PC-3 (cell line): ENCODE data around the gene SLC9A9. TPM values are rescaled to one million over a fixed set of nuclear protein-coding genes. Genes with fewer than 3 reads are reported as not detected.

Experiments used
- ATAC-seq: fragments of 200-7000 bp; cut with Tn5 transposase; 2 replicates; pipeline ENCODE4 v1.9.1; 2020; ENCODE audit warnings: mild to moderate bottlenecking, moderate library complexity
- Bru-seq: library from RNA; stranded (reverse); fragments of 400-500 nt; gene quantifications from one replicate; lab custom pipeline; 2021; lab: Mats Ljungman, UMichigan
- BruChase-seq, 2 experiments: library from RNA; stranded (reverse); fragments of 400-500 nt; gene quantifications; one replicate each; lab custom pipeline; 2021; lab: Mats Ljungman, UMichigan
- BruUV-seq: library from RNA; stranded (reverse); fragments of 400-500 nt; replicated peaks from 2 replicates; lab custom pipeline; 2021; lab: Mats Ljungman, UMichigan
- CTCF ChIA-PET: fragments of 300-600 bp; sonication (Branson Sonifier 250); formaldehyde crosslinking; loops from one replicate; lab custom pipeline; 2022; ENCODE audit warnings: antibody characterized with exemption; lab: Charles Lee
- POLR2A ChIA-PET: fragments of 300-600 bp; sonication (Branson Sonifier 250); formaldehyde crosslinking; loops from one replicate; lab custom pipeline; 2022; ENCODE audit warnings: antibody characterized with exemption; ENCODE audit not compliant: unreplicated experiment; lab: Charles Lee
- DNase-seq: peaks from one replicate; pipeline ENCODE4 v3.0.0-alpha.2; 2015
- H2AFZ ChIP-seq: fragments of 300-600 bp; sonication (generic); 2 replicates; pipeline ENCODE4 v1.6.0; 2016; ENCODE audit warnings: antibody characterized with exemption, low read length
- H3F3A ChIP-seq: fragments of 300-600 bp; sonication (generic); one replicate; pipeline ENCODE4 v1.6.0; 2017; ENCODE audit warnings: antibody characterized with exemption, low read length, control low read depth, mild to moderate bottlenecking; ENCODE audit not compliant: unreplicated experiment
- H3K27ac ChIP-seq: fragments of 300-600 bp; sonication (generic); 2 replicates; pipeline ENCODE4 v1.5.1; 2016; ENCODE audit warnings: mild to moderate bottlenecking, low read length
- H3K27me3 ChIP-seq: fragments of 300-600 bp; sonication (generic); 2 replicates; pipeline ENCODE4 v1.6.1; 2016; ENCODE audit warnings: low read length, mixed read lengths
- H3K36me3 ChIP-seq: fragments of 300-600 bp; sonication (generic); 2 replicates; pipeline ENCODE4 v1.6.1; 2016; ENCODE audit warnings: low read depth, mixed run types, low read length, mixed read lengths
- H3K4me1 ChIP-seq: fragments of 300-600 bp; sonication (generic); 2 replicates; pipeline ENCODE4 v1.5.1; 2016; ENCODE audit warnings: low read length; ENCODE audit not compliant: insufficient read depth
- H3K4me2 ChIP-seq: fragments of 300-600 bp; sonication (generic); 2 replicates; pipeline ENCODE4 v1.6.0; 2016; ENCODE audit warnings: low read length
- H3K4me3 ChIP-seq: fragments of 300-600 bp; sonication (generic); 2 replicates; pipeline ENCODE4 v1.5.1; 2016; ENCODE audit warnings: mild to moderate bottlenecking, low read length, mixed read lengths
- H3K79me2 ChIP-seq: fragments of 300-600 bp; sonication (generic); 2 replicates; pipeline ENCODE4 v1.6.1; 2017; ENCODE audit warnings: low read length, mixed read lengths
- H3K9ac ChIP-seq: fragments of 300-600 bp; sonication (generic); 2 replicates; pipeline ENCODE4 v1.6.0; 2016; ENCODE audit warnings: mild to moderate bottlenecking, low read length
- H3K9me2 ChIP-seq: fragments of 300-600 bp; sonication (generic); replicated peaks from 2 replicates; pipeline ENCODE4 v1.6.1; 2016; ENCODE audit warnings: mixed run types, low read length, mixed read lengths
- H3K9me3 ChIP-seq: fragments of 300-600 bp; sonication (generic); 2 replicates; pipeline ENCODE4 v1.6.1; 2016; ENCODE audit warnings: low read length, mixed read lengths
- H4K20me1 ChIP-seq: fragments of 300-600 bp; sonication (generic); 2 replicates; pipeline ENCODE4 v1.6.1; 2016; ENCODE audit warnings: low read length, mixed read lengths
- EZH2 ChIP-seq: fragments of 300-600 bp; sonication (generic); IDR thresholded peaks from one replicate; pipeline ENCODE4 v1.6.1; 2017; ENCODE audit warnings: antibody characterized with exemption, mild to moderate bottlenecking, low read length; ENCODE audit not compliant: unreplicated experiment
- EZH2phosphoT487 ChIP-seq: fragments of 300-600 bp; sonication (generic); IDR thresholded peaks from 2 replicates; pipeline ENCODE4 v1.6.1; 2018; ENCODE audit warnings: mild to moderate bottlenecking, antibody characterized with exemption, low read length, borderline replicate concordance
- intact Hi-C: fragments of 100-400 bp; cut with micrococcal nuclease; formaldehyde crosslinking; loops from 2 replicates; pipeline ENCODE4 v1.9.0; 2023
- long read RNA-seq: library from polyadenylated mRNA; unstranded; transcript quantifications from one replicate; pipeline ENCODE4 v2.0.0, GENCODE V29; 2021; ENCODE audit not compliant: unreplicated experiment
- total RNA-seq: library from RNA; depleted of rRNA; stranded (reverse); fragments of >200 nt; gene quantifications from 2 replicates; pipeline ENCODE4 v1.2.3, GENCODE V29; 2014; rRNA removed
- TF ChIP-seq, protein P1 (sequence below): fragments of 300-600 bp; sonication (generic); conservative IDR thresholded peaks from 2 replicates; pipeline ENCODE4 v1.5.1; 2017; ENCODE audit warnings: antibody characterized with exemption, low read depth, mild to moderate bottlenecking, low read length

The SLC9A9 gene
- total RNA-seq, result 0.07 TPM in 1 of 2 replicates, not detected in the other
- Bru-seq, nascent RNA, result percentile 17 among the genes with signal in this experiment
- BruChase-seq, experiment 1, labeled RNA remaining after a 6-hour chase, result percentile 9 among the genes with signal in this experiment
- percentile 16 among the genes with signal in this experiment for BruChase-seq, experiment 2, labeled RNA remaining after a 2-hour chase
- long read RNA-seq, partial matches to known transcripts, result 2 of 4 reads
- long read RNA-seq, other reads (novel, unspliced or antisense), result 1 of 4 reads

DNA sequence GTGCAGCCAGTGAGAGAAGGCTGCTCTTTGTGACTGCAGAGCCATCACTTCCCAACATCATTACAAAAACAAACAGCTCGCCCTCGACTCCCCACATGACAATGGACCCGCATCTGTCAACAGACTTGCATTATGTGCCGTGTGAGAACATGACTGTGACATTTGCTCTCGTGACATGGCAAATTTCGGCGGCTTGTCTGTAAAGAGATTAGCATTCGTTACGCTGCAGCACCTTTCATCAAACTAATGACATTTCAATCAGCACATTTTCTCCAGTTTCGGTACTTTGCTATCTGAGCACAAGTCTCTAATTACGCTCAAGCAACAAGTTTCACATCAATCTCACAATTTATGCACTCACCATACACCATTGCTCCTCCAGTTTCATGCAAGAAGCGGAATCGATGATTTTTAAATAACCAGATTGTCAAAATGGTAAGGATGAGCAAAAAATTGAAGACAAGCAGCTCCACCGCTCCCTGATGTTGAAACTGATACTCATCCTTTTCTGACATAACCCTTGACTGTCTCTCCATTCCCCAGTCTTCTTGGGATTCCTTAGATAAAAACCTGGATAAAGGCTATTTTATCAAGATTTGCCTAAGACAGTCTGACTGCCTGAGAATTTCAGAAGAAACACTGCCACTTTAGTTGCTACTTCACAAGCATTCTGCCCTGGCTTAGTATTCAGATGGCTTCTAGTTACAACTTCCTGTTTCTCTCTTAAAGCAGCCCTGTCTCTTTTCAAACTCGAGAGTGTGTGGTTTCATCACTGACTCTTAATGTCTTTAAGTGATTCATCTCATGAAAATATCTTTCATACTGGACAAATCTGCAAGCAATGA is at the start of gene SLC9A9:
SLC9A9 (minus strand) TSS at position 682 of the 845 bp plus-strand sequence; CDS start at position 536, 146 bp downstream.
- intact Hi-C loops, result loop anchor here (5.0 kb wide), 1 partner anchor 66 kb away; no protein-coding TSS in a partner anchor

DNA sequence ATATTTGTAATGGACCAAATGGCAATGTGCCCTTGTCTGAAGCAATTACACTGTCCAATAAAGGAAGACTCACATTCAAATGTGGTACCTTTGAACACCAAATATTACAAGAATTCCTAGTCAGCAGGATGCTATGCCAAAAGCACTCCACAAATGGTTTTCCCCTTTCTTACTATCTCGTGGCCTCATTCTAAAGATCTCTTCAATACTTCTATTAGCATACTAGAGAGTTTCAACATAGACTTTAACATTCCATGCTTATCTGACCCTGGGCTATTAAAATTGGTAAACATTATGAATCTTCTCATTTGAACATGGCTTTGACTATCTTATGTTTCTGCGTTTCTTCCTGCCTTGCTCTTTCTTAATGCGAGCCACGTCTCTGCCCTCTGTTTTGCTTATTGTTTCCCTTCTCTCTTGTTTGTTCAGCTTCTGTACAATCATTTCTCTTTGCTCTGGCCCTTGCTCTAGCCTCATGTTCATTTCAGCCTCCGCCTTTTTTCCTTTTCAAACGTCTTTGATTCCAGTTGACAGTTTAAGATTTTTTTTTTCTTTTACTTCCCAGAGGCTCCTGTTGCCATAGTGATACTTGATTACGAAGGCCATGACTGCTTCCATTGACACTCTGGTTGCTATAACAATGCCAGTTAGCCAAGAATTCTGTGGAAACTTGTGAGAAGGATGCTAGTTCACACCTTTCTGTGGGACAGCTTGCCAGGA is 49.5 kb upstream of the SLC9A9 start:
- H3K4me3 ChIP-seq, result no peak overlapping the region
- H2AFZ ChIP-seq, result no peak overlapping the region
- TF ChIP-seq EZH2, result no peak
- TF ChIP-seq, protein P1, sequence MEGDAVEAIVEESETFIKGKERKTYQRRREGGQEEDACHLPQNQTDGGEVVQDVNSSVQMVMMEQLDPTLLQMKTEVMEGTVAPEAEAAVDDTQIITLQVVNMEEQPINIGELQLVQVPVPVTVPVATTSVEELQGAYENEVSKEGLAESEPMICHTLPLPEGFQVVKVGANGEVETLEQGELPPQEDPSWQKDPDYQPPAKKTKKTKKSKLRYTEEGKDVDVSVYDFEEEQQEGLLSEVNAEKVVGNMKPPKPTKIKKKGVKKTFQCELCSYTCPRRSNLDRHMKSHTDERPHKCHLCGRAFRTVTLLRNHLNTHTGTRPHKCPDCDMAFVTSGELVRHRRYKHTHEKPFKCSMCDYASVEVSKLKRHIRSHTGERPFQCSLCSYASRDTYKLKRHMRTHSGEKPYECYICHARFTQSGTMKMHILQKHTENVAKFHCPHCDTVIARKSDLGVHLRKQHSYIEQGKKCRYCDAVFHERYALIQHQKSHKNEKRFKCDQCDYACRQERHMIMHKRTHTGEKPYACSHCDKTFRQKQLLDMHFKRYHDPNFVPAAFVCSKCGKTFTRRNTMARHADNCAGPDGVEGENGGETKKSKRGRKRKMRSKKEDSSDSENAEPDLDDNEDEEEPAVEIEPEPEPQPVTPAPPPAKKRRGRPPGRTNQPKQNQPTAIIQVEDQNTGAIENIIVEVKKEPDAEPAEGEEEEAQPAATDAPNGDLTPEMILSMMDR, result no peak
- TF ChIP-seq EZH2phosphoT487, result no peak
- H3F3A ChIP-seq, result no peaks in the 10 kb centered on the region
- DNase-seq, result no peak
- no peaks in the 10 kb centered on the region for H4K20me1 ChIP-seq
- no peak overlapping the region for H3K4me2 ChIP-seq
- peaks cover 10% of the 10 kb centered on the region for H3K4me1 ChIP-seq
- ChIA-PET CTCF (no interaction called here), POLR2A (no interaction called here)
- no peaks in the 10 kb centered on the region for H3K79me2 ChIP-seq
- no TSS peak for BruUV-seq
- H3K9me2 ChIP-seq, result no peaks in the 10 kb centered on the region
- no peaks in the 10 kb centered on the region for H3K36me3 ChIP-seq
- no peak overlapping the region for H3K9ac ChIP-seq
- intact Hi-C loops, result loop anchor here (5.0 kb wide), 1 partner anchor 75 kb away; the partner anchor contains the start of gene DIPK2A
- no peak for ATAC-seq
- H3K27ac ChIP-seq, result no peak overlapping the region
- no peaks in the 10 kb centered on the region for H3K27me3 ChIP-seq
- H3K9me3 ChIP-seq, result no peaks in the 10 kb centered on the region

More for the DNA sequence above, at the start of gene SLC9A9:
- H2AFZ ChIP-seq, result peak within 1 kb of the TSS; percentile 66
- peak within 1 kb of the TSS; percentile 74 for H3K4me2 ChIP-seq
- H3K9ac ChIP-seq, result no peak within 1 kb of the TSS
- H3F3A ChIP-seq, result no peaks in the 10 kb centered on the region
- H3K79me2 ChIP-seq, result no peaks in the 10 kb centered on the region
- no peaks in the 10 kb centered on the region for H3K4me1 ChIP-seq
- peak; percentile 93 for ATAC-seq
- no peak within 1 kb of the TSS for H3K27ac ChIP-seq
- peak; percentile 45 for DNase-seq
- no peaks in the 10 kb centered on the region for H3K27me3 ChIP-seq
- POLR2A ChIA-PET, result no interaction called here
- no peaks in the 10 kb centered on the region for H3K9me3 ChIP-seq
- no TSS peak for BruUV-seq
- H4K20me1 ChIP-seq, result no peaks in the 10 kb centered on the region
- H3K9me2 ChIP-seq, result no peaks in the 10 kb centered on the region
- TF ChIP-seq, protein P1, result no peak
- TF ChIP-seq EZH2, result no peak
- TF ChIP-seq EZH2phosphoT487, result no peak
- H3K4me3 ChIP-seq, result peak within 1 kb of the TSS; percentile 63
- no peaks in the 10 kb centered on the region for H3K36me3 ChIP-seq
- CTCF ChIA-PET, result no interaction called here
